Neural crest cell (in vitro differentiated cells): ENCODE data around the gene PROSER2. TPM values are rescaled to one million over a fixed set of nuclear protein-coding genes. Genes with fewer than 3 reads are reported as not detected.

Experiments
- DNase-seq: peaks from one replicate; pipeline ENCODE4 v3.0.0; 2021; ENCODE audit warnings: low read depth, mixed read lengths, low spot score
- H3K27ac Mint-ChIP-seq: one replicate; pipeline ENCODE4 v1.8.0; 2021; ENCODE audit warnings: mild to moderate bottlenecking, mixed read lengths; ENCODE audit not compliant: unreplicated experiment
- H3K27me3 Mint-ChIP-seq: 2 replicates; pipeline ENCODE4 v1.8.0; 2021; ENCODE audit warnings: low read depth, mild to moderate bottlenecking, mixed read lengths
- H3K36me3 Mint-ChIP-seq: 2 replicates; pipeline ENCODE4 v1.8.0; 2021; ENCODE audit warnings: low read depth, mild to moderate bottlenecking, mixed read lengths
- H3K4me1 Mint-ChIP-seq: 2 replicates; pipeline ENCODE4 v1.8.0; 2021; ENCODE audit warnings: mixed read lengths
- H3K4me3 Mint-ChIP-seq: one replicate; pipeline ENCODE4 v1.8.0; 2021; ENCODE audit warnings: mild to moderate bottlenecking, mixed read lengths
- H3K9me3 Mint-ChIP-seq: 2 replicates; pipeline ENCODE4 v1.8.0; 2021; ENCODE audit warnings: mixed read lengths
- CTCF ChIP-seq: fragments of 200-600 bp; sonication (generic); conservative IDR thresholded peaks from 2 replicates; pipeline ENCODE4 v1.5.0; 2021; ENCODE audit warnings: antibody characterized with exemption, mild to moderate bottlenecking
- total RNA-seq: library from RNA; stranded (reverse); gene quantifications from 2 replicates; pipeline ENCODE4 v1.2.1, GENCODE V29; 2021

Gene PROSER2
- total RNA-seq, 1 donor from 2014 or later: 7.5 TPM

GRCh38 chr10:11874568-11875493 is 51.7 kb downstream of the PROSER2 start:
- Mint-ChIP-seq H3K4me1 (peaks cover 36% of the 10 kb centered on the region), H3K4me3 (peak overlapping the region; percentile 81), H3K9me3 (no peaks in the 10 kb centered on the region), H3K27ac (peak overlapping the region; percentile 75), H3K36me3 (no peaks in the 10 kb centered on the region), H3K27me3 (no peaks in the 10 kb centered on the region)
- peak; percentile 39 for TF ChIP-seq CTCF
- DNase-seq: peak; percentile 73

GRCh38 chr10:11875494-11876281 is 52.5 kb downstream of the PROSER2 start:
- Mint-ChIP-seq H3K36me3 (no peaks in the 10 kb centered on the region), H3K4me1 (peaks cover 36% of the 10 kb centered on the region), H3K27ac (peak overlapping the region; percentile 45), H3K9me3 (no peaks in the 10 kb centered on the region), H3K27me3 (no peaks in the 10 kb centered on the region), H3K4me3 (peak overlapping the region; percentile 13)
- DNase-seq: no peak
- TF ChIP-seq CTCF: no peak

- no peak overlapping the region for H3K4me3 Mint-ChIP-seq
- peaks cover 34% of the 10 kb centered on the region for H3K4me1 Mint-ChIP-seq
- H3K27ac Mint-ChIP-seq: peak overlapping the region; percentile 71
- no peak for DNase-seq
- H3K9me3 Mint-ChIP-seq: no peaks in the 10 kb centered on the region
- TF ChIP-seq CTCF: no peak
- no peaks in the 10 kb centered on the region for H3K36me3 Mint-ChIP-seq
- H3K27me3 Mint-ChIP-seq: no peaks in the 10 kb centered on the region
These were observed 53.2 kb downstream of the PROSER2 start for GRCh38 chr10:11876324-11876723.

- H3K27ac Mint-ChIP-seq: no peak overlapping the region
- H3K36me3 Mint-ChIP-seq: no peaks in the 10 kb centered on the region
- no peak overlapping the region for H3K4me3 Mint-ChIP-seq
- H3K27me3 Mint-ChIP-seq: no peaks in the 10 kb centered on the region
- TF ChIP-seq CTCF: no peak
- no peak for DNase-seq
- no peaks in the 10 kb centered on the region for H3K9me3 Mint-ChIP-seq
- peaks cover 31% of the 10 kb centered on the region for H3K4me1 Mint-ChIP-seq
These were observed 53.8 kb downstream of the PROSER2 start for GRCh38 chr10:11876805-11877590.

- no peaks in the 10 kb centered on the region for H3K27me3 Mint-ChIP-seq
- no peak overlapping the region for H3K4me3 Mint-ChIP-seq
- TF ChIP-seq CTCF: no peak
- DNase-seq: no peak
- H3K4me1 Mint-ChIP-seq: peaks cover 31% of the 10 kb centered on the region
- no peak overlapping the region for H3K27ac Mint-ChIP-seq
- no peaks in the 10 kb centered on the region for H3K36me3 Mint-ChIP-seq
- no peaks in the 10 kb centered on the region for H3K9me3 Mint-ChIP-seq
These were observed 54.4 kb downstream of the PROSER2 start for GRCh38 chr10:11877591-11877905.
